OCI-LY1 (cell line): ENCODE measurements around the gene PTGES2.

Experiments used
- EZH2 ChIP-seq: fragments of 200-600 bp; sonication (generic), shearing (Covaris generic); IDR thresholded peaks from 2 replicates; pipeline ENCODE4 v1.8.0; 2017; ENCODE audit warnings: borderline replicate concordance, mixed run types, mild to moderate bottlenecking, antibody characterized with exemption, low read length, moderate library complexity, mixed read lengths
- TF ChIP-seq, protein P1 (sequence below): fragments of 200-600 bp; sonication (generic), shearing (Covaris generic); IDR thresholded peaks from 2 replicates; pipeline ENCODE4 v1.5.1; 2017; ENCODE audit warnings: mild to moderate bottlenecking, antibody characterized with exemption, low read length, moderate library complexity, mixed read lengths

DNA sequence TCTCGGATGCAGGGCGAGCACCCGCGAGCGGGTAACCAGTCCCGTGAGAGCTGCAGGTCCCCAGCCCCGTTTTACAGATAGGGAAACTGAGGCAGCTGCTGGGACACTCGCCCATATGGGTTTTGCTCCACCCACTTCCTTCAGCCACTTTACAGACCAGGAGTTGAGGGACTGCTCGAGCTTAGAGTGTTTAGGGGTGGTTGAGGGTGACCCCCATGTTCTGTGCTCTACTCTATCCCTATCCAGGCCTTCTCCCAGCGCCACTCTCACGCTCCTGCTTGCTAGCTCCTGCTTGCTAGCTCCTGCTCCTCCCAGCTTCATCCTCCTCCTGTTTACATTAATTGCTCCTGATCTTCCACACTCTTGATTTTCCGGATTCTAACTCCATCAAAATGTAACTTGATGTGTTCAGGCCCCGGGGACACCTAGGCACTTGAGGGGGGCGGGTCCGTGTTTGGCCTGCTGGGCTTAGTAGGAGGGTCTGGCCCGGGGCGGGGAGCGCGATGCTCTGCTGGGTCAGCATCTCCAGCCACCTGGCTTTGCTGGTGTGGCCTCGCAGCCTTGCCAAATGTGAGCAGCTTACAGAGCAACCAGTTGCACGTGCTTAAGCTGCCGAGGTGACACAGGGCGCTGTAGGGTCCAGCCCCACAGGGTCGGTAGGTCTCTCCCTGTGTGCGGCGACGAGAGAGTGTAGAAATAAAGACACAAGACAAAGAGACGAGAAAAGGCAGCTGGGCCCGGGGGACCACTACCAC is 1.5 kb upstream of the PTGES2 start:
- TF ChIP-seq EZH2: no peak
- TF ChIP-seq, protein P1, sequence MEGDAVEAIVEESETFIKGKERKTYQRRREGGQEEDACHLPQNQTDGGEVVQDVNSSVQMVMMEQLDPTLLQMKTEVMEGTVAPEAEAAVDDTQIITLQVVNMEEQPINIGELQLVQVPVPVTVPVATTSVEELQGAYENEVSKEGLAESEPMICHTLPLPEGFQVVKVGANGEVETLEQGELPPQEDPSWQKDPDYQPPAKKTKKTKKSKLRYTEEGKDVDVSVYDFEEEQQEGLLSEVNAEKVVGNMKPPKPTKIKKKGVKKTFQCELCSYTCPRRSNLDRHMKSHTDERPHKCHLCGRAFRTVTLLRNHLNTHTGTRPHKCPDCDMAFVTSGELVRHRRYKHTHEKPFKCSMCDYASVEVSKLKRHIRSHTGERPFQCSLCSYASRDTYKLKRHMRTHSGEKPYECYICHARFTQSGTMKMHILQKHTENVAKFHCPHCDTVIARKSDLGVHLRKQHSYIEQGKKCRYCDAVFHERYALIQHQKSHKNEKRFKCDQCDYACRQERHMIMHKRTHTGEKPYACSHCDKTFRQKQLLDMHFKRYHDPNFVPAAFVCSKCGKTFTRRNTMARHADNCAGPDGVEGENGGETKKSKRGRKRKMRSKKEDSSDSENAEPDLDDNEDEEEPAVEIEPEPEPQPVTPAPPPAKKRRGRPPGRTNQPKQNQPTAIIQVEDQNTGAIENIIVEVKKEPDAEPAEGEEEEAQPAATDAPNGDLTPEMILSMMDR: no peak
